MV-4-11 (cell line): ENCODE data around the gene LEKR1.
A peak's percentile ranks its signal among the peaks of the same experiment; 100 is the strongest.
"Not testable (repeated sequence)": the region's sequence is repeated elsewhere in the genome, so short reads cannot be mapped to it uniquely, and the experiment has no call there.

ENCODE experiments used
- DNase-seq: peaks from one replicate; lab custom pipeline; 2025; lab: John Stamatoyannopoulos, UW

The LEKR1 gene

GRCh38 chr3:156837115-156837514 lies 11.0 kb downstream of the LEKR1 start:
- no peak for DNase-seq

GRCh38 chr3:156838035-156838434 lies 11.9 kb downstream of the LEKR1 start:
- no peak for DNase-seq

- DNase-seq: no peak
Measured at GRCh38 chr3:156840826-156841689, 14.9 kb downstream of the LEKR1 start.

GRCh38 chr3:156843071-156843808 lies 17.1 kb downstream of the LEKR1 start:
- no peak for DNase-seq

- no peak for DNase-seq
Measured at GRCh38 chr3:156847752-156848448, 21.7 kb downstream of the LEKR1 start.

- peak; percentile 79 for DNase-seq
Measured at GRCh38 chr3:156859578-156859977, 33.4 kb downstream of the LEKR1 start.

GRCh38 chr3:156860873-156861272 lies 34.7 kb downstream of the LEKR1 start:
- DNase-seq: no peak

GRCh38 chr3:156862338-156862737 lies 36.2 kb downstream of the LEKR1 start:
- DNase-seq: no peak

- DNase-seq: no peak
Measured at GRCh38 chr3:156865732-156866131, 39.6 kb downstream of the LEKR1 start.

GRCh38 chr3:156867174-156867573 lies 41.0 kb downstream of the LEKR1 start:
- no peak for DNase-seq

GRCh38 chr3:156867920-156868319 lies 41.8 kb downstream of the LEKR1 start:
- DNase-seq: no peak

GRCh38 chr3:156873906-156874305 lies 47.8 kb downstream of the LEKR1 start:
- no peak for DNase-seq

GRCh38 chr3:156879491-156879890 lies 53.3 kb downstream of the LEKR1 start:
- not testable (repeated sequence) for DNase-seq

GRCh38 chr3:156885761-156886160 lies 59.6 kb downstream of the LEKR1 start:
- no peak for DNase-seq

- no peak for DNase-seq
Measured at GRCh38 chr3:156888176-156888575, 62.0 kb downstream of the LEKR1 start.

- no peak for DNase-seq
Measured at GRCh38 chr3:156888576-156888975, 62.4 kb downstream of the LEKR1 start.

GRCh38 chr3:156892701-156893100 lies 66.5 kb downstream of the LEKR1 start:
- no peak for DNase-seq

- not testable (repeated sequence) for DNase-seq
Measured at GRCh38 chr3:156895374-156895773, 69.2 kb downstream of the LEKR1 start.

GRCh38 chr3:156897851-156898250 lies 71.7 kb downstream of the LEKR1 start:
- DNase-seq: not testable (repeated sequence)

- no peak for DNase-seq
Measured at GRCh38 chr3:156898296-156898880, 72.2 kb downstream of the LEKR1 start.

- no peak for DNase-seq
Measured at GRCh38 chr3:156899951-156900350, 73.8 kb downstream of the LEKR1 start.

GRCh38 chr3:156902916-156903315 lies 76.8 kb downstream of the LEKR1 start:
- DNase-seq: no peak
